ENCODE measurements around the gene ATG4D.

ATG4D gene

DNA sequence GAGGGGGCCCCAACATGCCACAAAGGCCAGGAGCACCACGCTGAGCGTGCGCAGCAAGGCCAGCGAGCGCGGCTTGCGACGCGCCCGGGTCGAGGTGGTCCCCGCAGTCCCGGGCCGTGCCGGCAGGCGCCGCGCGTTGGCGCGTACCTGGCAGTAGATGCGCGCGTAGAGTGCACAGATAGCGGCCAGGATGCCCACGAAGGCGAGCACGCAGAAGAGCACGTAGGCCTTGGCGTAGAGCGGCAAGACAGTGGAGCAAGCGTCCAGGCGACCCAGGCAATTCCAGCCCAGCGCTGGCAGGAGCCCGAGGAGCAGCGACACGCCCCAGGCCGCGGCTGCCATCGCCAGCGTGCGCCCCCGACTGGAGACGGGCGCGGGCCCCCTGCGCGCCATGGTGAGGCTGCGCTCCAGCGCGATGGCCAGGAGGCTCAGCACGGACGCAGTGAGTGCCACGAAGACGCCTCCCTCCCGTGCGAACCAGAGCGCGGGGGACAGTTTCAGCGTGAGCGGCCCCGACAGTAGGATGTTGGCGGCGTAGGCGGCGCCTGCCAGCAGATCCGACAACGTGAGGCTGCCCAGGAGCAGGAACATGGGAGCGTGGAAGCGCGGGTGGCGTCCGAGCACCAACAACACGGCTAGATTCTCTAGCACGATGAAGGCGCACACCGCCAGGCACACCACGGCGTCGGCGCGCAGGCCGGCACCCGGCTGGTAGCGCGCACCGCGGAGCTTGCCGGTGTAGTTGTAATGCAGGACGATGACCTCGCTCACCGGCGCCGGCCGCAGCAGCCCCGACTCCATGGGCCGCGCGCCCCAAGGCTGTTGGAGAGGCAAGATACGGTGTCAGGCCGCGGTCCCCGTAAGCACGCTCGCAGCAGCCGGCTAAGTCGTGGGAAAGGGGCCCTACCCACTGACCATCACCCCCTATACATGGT, 29.2 kb upstream of the ATG4D start:
- DNase-seq = no peak

GRCh38 chr19:10516064-10516385, 27.7 kb upstream of the ATG4D start:
- H3K4me3 ChIP-seq (ENCODE audit: low read depth in 1 of 2, low read length in 2 of 2) = no peak overlapping the region
- no peak overlapping the region for H3K4me2 ChIP-seq (ENCODE audit: insufficient read depth, low read length)
- no peaks in the 10 kb centered on the region for H3K27me3 ChIP-seq (ENCODE audit: insufficient read depth, low read length, poor library complexity)

More for the DNA sequence above, 29.2 kb upstream of the ATG4D start:
- Histone ChIP-seq H2AFZ (ENCODE audit: low read depth, low read length) (no peak overlapping the region), H4K20me1 (ENCODE audit: insufficient read depth, low read length) (no peaks in the 10 kb centered on the region), H3K79me2 (ENCODE audit: insufficient read depth, low read length) (no peaks in the 10 kb centered on the region), H3K9me3 (ENCODE audit: insufficient read depth, low read length, severe bottlenecking) (no peaks in the 10 kb centered on the region), H3K4me2 (ENCODE audit: insufficient read depth, low read length) (no peak overlapping the region), H3K27me3 (ENCODE audit: insufficient read depth, low read length, poor library complexity) (no peaks in the 10 kb centered on the region), H3K4me3 (ENCODE audit: low read depth in 1 of 2, low read length in 2 of 2) (no peak overlapping the region), H3K4me1 (ENCODE audit: insufficient read depth, low read length) (no peaks in the 10 kb centered on the region), H3K27ac (ENCODE audit: low read length) (no peak overlapping the region), H3K9ac (ENCODE audit: low read depth, low read length) (no peak overlapping the region), H3K36me3 (ENCODE audit: insufficient read depth, low read length) (no peaks in the 10 kb centered on the region)
- TF ChIP-seq EZH2 (IDR thresholded peaks at IDR 0.05; ENCODE audit: borderline replicate concordance, low read depth, low read length, severe bottlenecking) = no peak
- TF ChIP-seq CTCF (IDR thresholded peaks at IDR 0.05; ENCODE audit: borderline replicate concordance, extremely low read depth, low read length, poor library complexity, severe bottlenecking) = no peak
- ATAC-seq (ENCODE audit: insufficient read depth, low read depth) = no peak

DNA sequence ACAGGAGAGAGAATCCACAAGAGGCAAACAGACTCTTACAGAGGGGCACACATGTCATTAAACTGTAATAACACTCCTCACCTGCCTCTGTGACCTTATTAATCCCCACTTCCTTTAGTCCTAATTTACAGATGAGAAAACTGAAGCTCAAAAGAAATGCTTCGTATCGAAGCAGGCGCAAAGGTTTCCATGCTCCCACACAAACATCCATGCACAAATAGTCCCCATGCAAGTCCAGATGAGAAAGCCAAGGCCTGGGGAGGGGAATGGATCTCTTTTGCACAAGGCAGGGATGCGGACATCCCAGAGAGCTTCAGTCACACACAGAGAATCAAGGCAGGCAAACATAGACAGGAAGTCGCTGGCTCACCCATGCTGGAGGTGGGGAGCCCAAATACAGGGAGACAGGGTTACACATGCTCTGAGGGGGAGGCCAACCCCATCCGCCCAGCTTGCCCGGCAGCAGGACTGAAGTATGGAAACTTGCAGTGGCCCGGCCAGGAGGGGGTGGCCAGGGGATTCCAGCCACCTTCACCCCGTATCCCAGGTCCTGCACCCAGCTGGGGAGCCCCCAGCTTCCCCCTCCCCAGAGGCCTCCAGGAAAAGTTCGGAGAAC, 26.9 kb upstream of the ATG4D start:
- no peak overlapping the region for H3K27ac ChIP-seq (ENCODE audit: low read length)
- no peaks in the 10 kb centered on the region for H3K9me3 ChIP-seq (ENCODE audit: insufficient read depth, low read length, severe bottlenecking)
- TF ChIP-seq EZH2 (IDR thresholded peaks at IDR 0.05; ENCODE audit: borderline replicate concordance, low read depth, low read length, severe bottlenecking) = no peak
- TF ChIP-seq CTCF (IDR thresholded peaks at IDR 0.05; ENCODE audit: borderline replicate concordance, extremely low read depth, low read length, poor library complexity, severe bottlenecking) = no peak
- H3K36me3 ChIP-seq (ENCODE audit: insufficient read depth, low read length) = no peaks in the 10 kb centered on the region
- no peak for DNase-seq
- H2AFZ ChIP-seq (ENCODE audit: low read depth, low read length) = 0 out of 2 replicates have a peak overlapping the region, but pooled peaks have one; percentile 10
- ATAC-seq (ENCODE audit: insufficient read depth, low read depth) = peak; percentile 50; the same call in 1 of the 3 replicates
- no peak overlapping the region for H3K4me3 ChIP-seq (ENCODE audit: low read depth in 1 of 2, low read length in 2 of 2)
- H4K20me1 ChIP-seq (ENCODE audit: insufficient read depth, low read length) = no peaks in the 10 kb centered on the region
- H3K4me2 ChIP-seq (ENCODE audit: insufficient read depth, low read length) = no peak overlapping the region
- no peak overlapping the region; the same call in 1 of the 2 replicates for H3K9ac ChIP-seq (ENCODE audit: low read depth, low read length)
- H3K4me1 ChIP-seq (ENCODE audit: insufficient read depth, low read length) = no peaks in the 10 kb centered on the region
- H3K27me3 ChIP-seq (ENCODE audit: insufficient read depth, low read length, poor library complexity) = no peaks in the 10 kb centered on the region
- no peaks in the 10 kb centered on the region for H3K79me2 ChIP-seq (ENCODE audit: insufficient read depth, low read length)

More at GRCh38 chr19:10516064-10516385, 27.7 kb upstream of the ATG4D start:
- no peaks in the 10 kb centered on the region for H4K20me1 ChIP-seq (ENCODE audit: insufficient read depth, low read length)
- H3K27ac ChIP-seq (ENCODE audit: low read length) = no peak overlapping the region
- H3K9me3 ChIP-seq (ENCODE audit: insufficient read depth, low read length, severe bottlenecking) = no peaks in the 10 kb centered on the region
- DNase-seq = no peak
- no peaks in the 10 kb centered on the region for H3K4me1 ChIP-seq (ENCODE audit: insufficient read depth, low read length)
- no peaks in the 10 kb centered on the region for H3K79me2 ChIP-seq (ENCODE audit: insufficient read depth, low read length)
- no peak for ATAC-seq (ENCODE audit: insufficient read depth, low read depth)
- no peak overlapping the region for H3K9ac ChIP-seq (ENCODE audit: low read depth, low read length)
- no peak for TF ChIP-seq EZH2 (IDR thresholded peaks at IDR 0.05; ENCODE audit: borderline replicate concordance, low read depth, low read length, severe bottlenecking)
- H2AFZ ChIP-seq (ENCODE audit: low read depth, low read length) = no peak overlapping the region
- no peaks in the 10 kb centered on the region for H3K36me3 ChIP-seq (ENCODE audit: insufficient read depth, low read length)

GRCh38 chr19:10517361-10517759, 26.3 kb upstream of the ATG4D start, which contains the start of gene S1PR5:
Gene S1PR5, minus strand, starts transcription at chr19:10517447. Its CDS starts 2,436 bp downstream, at chr19:10515011.
- Histone ChIP-seq H3K79me2 (ENCODE audit: insufficient read depth, low read length) (no peaks in the 10 kb centered on the region), H3K4me1 (ENCODE audit: insufficient read depth, low read length) (no peaks in the 10 kb centered on the region), H3K27me3 (ENCODE audit: insufficient read depth, low read length, poor library complexity) (no peaks in the 10 kb centered on the region), H3K36me3 (ENCODE audit: insufficient read depth, low read length) (no peaks in the 10 kb centered on the region), H3K4me2 (ENCODE audit: insufficient read depth, low read length) (no peak within 1 kb of the TSS), H2AFZ (ENCODE audit: low read depth, low read length) (0 out of 2 replicates have a peak within 1 kb of the TSS, but pooled peaks have one; percentile 10), H4K20me1 (ENCODE audit: insufficient read depth, low read length) (no peaks in the 10 kb centered on the region), H3K4me3 (ENCODE audit: low read depth in 1 of 2, low read length in 2 of 2) (no peak within 1 kb of the TSS), H3K9me3 (ENCODE audit: insufficient read depth, low read length, severe bottlenecking) (no peaks in the 10 kb centered on the region), H3K27ac (ENCODE audit: low read length) (no peak within 1 kb of the TSS), H3K9ac (ENCODE audit: low read depth, low read length) (no peak within 1 kb of the TSS; the same call in 1 of the 2 replicates)
- ATAC-seq (ENCODE audit: insufficient read depth, low read depth) (no peak), DNase-seq (no peak)
- TF ChIP-seq CTCF (IDR thresholded peaks at IDR 0.05; ENCODE audit: borderline replicate concordance, extremely low read depth, low read length, poor library complexity, severe bottlenecking) (no peak), EZH2 (IDR thresholded peaks at IDR 0.05; ENCODE audit: borderline replicate concordance, low read depth, low read length, severe bottlenecking) (no peak)

Measured in DND-41 (cell line).